GM18526 (cell line): Measurements from ENCODE around the gene PLCD3.

Experiments used
- POLR2A ChIP-seq: IDR thresholded peaks from 3 replicates; pipeline ENCODE4 v1.6.1; 2011; ENCODE audit not compliant: insufficient read length; ENCODE audit errors: extremely low read depth

PLCD3 gene

GRCh38 chr17:45143094-45143670, 10.9 kb upstream of the PLCD3 start:
- TF ChIP-seq POLR2A = no peak

- TF ChIP-seq POLR2A = no peak
Observed at GRCh38 chr17:45139533-45139920, 7.2 kb upstream of the PLCD3 start.

GRCh38 chr17:45138911-45139532, 6.7 kb upstream of the PLCD3 start:
- TF ChIP-seq POLR2A = no peak

GRCh38 chr17:45137561-45138305, 5.4 kb upstream of the PLCD3 start:
- no peak for TF ChIP-seq POLR2A

GRCh38 chr17:45136846-45137560, 4.7 kb upstream of the PLCD3 start:
- no peak for TF ChIP-seq POLR2A

- TF ChIP-seq POLR2A = no peak
Observed at GRCh38 chr17:45135978-45136791, 3.9 kb upstream of the PLCD3 start.

- peak; percentile 71 for TF ChIP-seq POLR2A
Observed at GRCh38 chr17:45135192-45135977, 3.1 kb upstream of the PLCD3 start, which contains the start of gene ACBD4. TSS of gene ACBD4 (plus strand) at chr17:45135687. CDS start at chr17:45136145, 458 bp downstream.

GRCh38 chr17:45132572-45133463, 503 bp upstream of the PLCD3 start:
- TF ChIP-seq POLR2A = no peak

- no peak for TF ChIP-seq POLR2A
Observed at GRCh38 chr17:45131616-45132319, 547 bp downstream of the PLCD3 start.

- no peak for TF ChIP-seq POLR2A
Observed at GRCh38 chr17:45130681-45131615, 1.4 kb downstream of the PLCD3 start.

- no peak for TF ChIP-seq POLR2A
Observed at GRCh38 chr17:45129940-45130680, 2.2 kb downstream of the PLCD3 start.
